SIG-M5 treated with dmso at 0.1 percent for 504 hours (cell line): ENCODE results near the gene RET.

Source experiments
- DNase-seq: peaks from one replicate; lab custom pipeline; 2025; ENCODE audit not compliant: unreplicated experiment; lab: John Stamatoyannopoulos, UW

Gene RET

DNA sequence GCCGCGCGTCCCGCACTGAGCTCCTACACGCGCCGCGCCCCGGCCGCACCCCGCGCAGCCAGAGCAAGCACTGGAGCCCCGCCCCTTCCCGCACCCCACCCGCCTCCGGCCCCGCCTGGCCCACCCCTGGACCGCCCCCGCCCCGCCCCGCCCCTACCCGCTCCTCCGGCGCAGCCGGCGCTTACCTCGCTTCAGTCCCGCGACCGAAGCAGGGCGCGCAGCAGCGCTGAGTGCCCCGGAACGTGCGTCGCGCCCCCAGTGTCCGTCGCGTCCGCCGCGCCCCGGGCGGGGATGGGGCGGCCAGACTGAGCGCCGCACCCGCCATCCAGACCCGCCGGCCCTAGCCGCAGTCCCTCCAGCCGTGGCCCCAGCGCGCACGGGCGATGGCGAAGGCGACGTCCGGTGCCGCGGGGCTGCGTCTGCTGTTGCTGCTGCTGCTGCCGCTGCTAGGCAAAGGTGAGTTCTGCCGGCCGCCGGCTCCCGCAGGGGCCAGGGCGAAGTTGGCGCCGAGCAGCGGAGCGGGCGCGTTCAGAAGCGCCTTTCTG lies at the start of gene RET:
Gene RET, plus strand, starts transcription at position 194 of the 545 bp plus-strand sequence. Its CDS starts 190 bp downstream, at position 384.
- peak; percentile 37 for DNase-seq

GRCh38 chr10:43027331-43027955 lies 49.4 kb upstream of the RET start:
- DNase-seq, result no peak

DNA sequence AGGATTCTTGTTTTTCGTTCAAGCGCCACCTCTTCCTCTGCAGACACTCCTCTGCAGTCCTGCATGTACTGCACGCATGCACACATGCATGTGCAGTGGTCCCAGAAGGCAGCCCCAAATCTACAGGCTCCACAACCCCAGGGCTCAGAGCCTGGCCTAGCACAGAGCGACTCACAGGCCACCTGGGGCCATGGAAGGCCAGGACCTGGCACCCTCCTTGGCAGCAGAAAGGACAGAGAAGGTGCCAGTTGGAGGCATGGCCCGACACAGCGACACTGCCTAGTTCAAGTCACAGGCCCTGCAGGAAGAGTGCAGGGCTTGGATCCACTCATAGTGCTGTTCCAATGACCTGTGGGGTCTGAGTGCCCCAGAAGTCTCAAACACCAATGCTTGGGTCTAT lies 48.7 kb upstream of the RET start:
- DNase-seq, result no peak

- DNase-seq, result no peak
Measured at GRCh38 chr10:43029043-43029442, 47.8 kb upstream of the RET start.

- DNase-seq, result no peak
Measured at GRCh38 chr10:43032613-43033012, 44.3 kb upstream of the RET start.

GRCh38 chr10:43035800-43036199 lies 41.1 kb upstream of the RET start:
- DNase-seq, result no peak

DNA sequence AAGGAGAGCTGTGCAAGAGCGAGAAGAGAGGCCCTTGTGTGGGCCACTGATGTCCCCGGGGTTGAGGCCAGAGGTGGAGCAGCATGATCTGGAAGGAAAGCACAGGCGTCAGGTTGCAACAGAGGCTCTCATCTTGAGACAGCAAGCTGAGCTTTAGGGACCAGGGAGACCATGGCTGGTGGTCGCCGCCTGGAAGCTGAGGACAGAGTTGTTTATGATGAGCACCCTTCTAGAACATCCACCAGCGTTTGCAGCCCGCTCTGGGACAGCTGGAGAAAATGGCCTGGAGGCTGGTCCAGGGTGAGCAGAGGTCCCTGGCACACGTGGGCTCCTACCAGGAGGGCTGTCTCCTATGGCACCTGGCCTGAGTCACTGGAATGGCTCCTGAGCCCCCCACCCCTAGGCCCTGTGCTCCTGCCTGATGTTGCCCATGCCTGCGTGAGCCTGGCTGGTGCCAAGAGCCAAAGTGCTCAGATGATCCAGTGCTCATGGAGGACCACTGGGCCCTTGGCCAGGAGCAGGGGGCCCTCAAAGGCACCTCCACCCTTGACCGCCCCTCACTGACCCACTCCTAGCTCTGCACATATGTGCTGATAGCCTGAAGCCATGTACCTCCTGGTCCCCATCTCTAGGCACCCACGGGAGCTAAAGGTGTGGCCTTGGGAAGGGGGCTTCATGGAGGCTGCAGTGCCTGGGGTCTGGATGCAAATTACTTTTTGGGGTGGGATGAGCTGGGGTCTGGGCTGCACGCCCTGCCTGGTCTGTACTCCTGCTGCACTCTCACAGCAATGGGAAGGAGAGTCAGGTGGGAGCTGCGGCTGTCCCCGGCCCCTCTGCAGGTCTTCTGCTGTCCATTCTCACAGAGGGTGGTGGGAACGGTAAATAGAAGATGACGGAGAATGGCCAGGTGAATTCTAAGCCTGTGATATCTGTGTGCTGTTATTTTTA lies 40.1 kb upstream of the RET start:
- DNase-seq, result no peak

DNA sequence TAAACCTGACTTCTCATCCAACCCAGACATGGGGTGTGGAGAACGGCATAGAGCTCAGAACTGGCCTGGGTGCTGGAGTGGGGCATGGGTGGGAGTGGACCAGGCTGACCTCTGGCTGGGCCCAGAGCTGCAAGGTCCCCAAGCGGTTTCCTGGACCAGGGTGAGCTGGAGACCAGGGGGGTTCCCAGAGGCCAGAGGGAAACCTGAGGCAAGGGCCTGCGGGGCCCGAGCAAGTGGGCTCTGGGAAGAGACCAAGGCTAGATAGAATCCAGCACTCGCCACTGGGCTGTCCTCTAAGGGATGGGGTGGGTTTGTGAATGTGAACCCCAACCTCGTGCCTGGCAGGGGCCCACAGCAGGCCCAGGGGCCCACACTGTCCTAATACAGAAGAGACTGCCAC lies 39.4 kb upstream of the RET start:
- no peak for DNase-seq

DNA sequence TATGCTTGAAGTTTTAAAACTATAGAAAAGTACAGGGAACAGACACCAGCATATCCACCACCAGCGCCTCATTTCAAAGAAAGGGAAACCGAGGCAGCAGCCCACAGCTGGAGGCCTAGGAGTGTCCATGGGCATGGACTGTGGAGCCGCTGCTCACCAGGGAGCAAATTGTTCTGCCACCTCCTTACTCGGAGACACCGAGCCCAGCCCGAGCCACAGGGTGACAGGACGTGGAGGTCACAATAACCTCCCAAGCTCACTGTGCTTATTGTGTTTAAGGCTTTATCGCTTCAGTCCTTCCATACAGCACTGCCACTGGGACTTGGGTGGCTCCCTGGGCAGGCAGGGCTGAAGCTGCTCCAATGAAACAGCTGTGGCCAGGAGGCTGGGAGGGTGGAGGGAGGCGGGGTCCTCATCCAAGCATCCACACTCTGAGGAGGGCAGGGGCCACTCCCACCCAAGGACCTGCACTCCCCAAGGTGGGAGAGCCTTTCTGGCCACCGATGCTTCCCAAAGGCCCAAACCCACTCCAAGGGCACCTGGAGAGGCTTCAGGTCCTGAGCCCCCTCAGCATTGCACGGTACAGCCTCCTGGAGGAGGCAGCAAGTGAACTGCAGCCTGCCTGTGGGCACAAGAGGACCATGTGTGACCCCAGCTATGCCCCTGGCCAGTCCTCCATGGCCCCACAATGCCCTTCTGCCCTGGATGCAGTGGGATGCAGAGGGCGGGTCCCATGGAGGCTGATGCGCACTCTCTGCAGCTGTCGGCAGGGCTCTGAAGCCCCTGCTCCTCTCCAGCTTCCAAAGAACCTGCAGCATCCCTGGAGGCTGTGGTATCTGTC lies 38.7 kb upstream of the RET start:
- no peak for DNase-seq

GRCh38 chr10:43038783-43039623 lies 37.9 kb upstream of the RET start:
- no peak for DNase-seq

- DNase-seq, result no peak
Measured at GRCh38 chr10:43039624-43040481, 37.0 kb upstream of the RET start.

DNA sequence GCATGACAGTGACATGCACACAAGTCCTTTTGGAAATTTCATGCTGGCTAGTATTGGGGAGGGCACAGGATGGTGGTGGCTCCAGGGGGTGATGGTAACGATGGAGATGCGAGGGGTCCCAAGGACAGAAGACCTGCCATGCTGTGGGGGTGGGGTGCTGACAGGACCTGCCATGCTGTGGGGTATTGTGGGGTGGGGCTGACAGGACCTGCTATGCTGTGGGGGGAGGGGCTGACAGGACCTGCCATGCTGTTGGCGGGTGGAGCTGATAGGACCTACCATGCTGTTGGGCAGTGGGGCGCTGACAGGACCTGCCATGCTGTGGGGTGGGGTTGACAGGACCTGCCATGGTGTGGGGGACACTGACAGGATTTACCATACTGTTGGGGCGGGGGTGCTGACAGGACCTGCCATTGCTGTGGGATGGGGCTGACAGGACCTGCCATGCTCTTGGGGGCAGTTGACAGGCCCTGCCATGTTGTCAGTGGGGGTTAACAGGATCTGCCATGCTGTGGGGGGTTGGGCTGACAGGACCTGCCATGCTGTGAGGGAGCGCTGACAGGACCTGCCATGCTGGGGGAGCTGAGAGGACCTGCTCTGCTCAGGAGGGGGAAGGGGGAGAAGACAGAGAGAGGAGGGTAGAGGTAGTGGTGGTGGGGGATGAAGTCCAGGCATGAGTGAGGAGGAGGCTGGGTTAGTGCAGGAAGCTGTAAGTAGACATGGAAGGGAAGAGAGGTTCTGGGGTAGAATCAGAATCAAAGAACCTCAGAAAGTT lies 36.2 kb upstream of the RET start:
- DNase-seq, result no peak

DNA sequence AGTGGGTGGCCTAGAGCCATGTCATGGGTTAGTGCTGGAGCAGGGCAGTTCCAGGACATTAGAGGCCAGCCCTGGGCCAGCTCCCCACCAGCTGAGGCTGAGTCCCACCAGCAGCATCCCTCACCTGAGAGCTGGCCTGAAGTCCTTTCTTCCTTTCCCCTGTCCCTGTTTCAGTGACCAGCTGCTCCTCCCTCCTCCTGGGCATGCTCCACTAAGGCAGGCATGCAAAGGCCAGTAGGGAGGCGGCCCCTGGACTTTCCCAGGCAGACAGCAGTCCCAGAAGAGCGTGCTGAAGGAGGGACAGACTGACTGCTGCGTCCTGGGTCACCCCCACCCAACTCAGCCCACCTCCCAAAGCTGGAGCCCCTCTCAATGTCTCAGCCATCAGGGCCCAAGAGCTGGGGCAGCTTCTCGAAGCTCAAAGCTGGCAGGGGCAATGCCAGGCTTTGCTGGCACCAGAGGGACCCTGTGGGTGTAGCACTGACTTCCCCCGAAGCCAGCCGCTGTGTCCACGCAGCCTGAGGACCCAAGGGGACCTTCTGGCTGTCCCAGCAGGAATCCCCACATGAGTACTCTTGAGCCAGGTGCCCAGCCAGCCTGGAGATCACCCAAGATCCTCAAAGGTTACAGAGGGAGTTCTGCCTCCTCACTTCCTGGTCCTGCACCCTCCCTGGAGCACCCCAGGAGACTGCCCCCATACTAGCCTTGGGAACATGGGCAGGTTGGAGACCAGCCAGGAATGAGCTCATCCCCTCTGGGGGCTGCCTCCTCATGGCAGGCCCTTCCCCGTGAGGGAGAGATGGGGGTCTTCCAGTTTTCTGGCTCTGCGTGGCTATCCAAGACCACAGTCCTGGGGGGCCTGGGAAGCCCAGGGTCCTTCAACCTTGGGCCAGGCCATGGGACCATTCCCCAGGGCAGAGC lies 35.2 kb upstream of the RET start:
- no peak for DNase-seq

DNA sequence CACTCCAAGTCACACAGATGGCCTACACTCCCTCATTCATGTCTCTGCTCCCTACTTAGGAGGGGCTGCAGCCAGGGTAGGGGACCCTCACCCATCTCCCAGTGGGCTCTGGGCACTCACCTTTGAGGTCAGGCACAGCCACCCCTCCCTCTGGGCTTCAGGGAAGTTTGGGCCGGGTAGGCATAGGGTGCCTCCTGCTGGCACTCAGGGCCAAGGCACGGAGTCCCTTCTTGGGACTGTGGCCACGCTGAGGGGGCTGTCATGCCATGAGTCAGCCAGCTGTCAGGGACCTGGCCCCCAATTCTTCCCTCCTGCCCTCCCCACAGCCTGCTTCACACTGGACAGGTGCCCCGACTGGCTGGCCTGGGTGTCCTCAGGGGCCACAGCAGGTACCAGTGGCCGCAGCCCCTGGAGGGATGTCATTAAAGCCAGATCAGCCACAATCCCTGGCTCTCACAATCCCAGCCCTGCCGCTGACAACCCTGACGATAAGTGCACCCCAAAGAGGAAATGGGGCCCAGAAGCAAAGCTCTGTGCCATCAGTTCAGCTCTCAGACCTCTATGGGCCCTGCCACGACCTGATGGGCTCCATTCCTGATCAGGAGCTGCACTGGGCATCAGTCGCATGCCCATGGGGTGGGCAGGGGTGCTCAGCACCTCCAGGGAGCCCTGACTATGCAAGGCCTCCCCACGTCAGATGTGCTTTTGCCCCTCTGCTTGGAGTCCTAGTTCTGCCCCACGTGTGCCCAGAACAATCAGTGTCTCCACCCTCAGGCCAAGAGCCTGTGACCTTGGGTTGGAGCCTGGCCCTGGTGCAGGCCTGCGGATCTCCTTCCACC lies 34.1 kb upstream of the RET start:
- DNase-seq, result no peak

DNA sequence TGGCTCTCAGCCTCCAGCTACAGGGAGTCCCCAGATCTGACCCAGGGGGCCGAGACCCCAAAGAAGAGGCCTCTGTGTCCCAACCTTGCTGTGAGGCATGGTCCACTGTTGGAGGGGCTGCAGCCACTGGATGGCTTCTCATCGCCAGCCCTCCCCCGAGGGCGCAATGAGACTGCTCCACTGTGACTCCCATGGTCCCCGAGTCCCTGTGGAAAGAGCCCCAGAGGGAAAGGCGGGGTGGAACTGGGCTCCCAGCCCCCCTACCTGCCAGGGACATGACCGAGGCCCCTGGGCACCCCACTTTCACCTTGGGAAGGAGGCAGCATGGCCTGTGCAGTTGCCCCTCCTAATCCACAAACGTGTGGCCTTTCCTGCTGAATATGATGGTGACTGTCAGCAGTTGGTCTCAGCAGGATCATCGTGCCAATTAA lies 33.5 kb upstream of the RET start:
- DNase-seq, result no peak

- no peak for DNase-seq
Measured at GRCh38 chr10:43043773-43044447, 33.0 kb upstream of the RET start.
